GM23338 (cell line): Measurements from ENCODE around the gene COX7B2. TPM values are rescaled to one million over a fixed set of nuclear protein-coding genes. Genes with fewer than 3 reads are reported as not detected.

Experiments
- ATAC-seq: fragments of 200-7000 bp; cut with Tn5 transposase; 3 replicates; pipeline ENCODE4 v1.9.1; 2020
- DNase-seq: peaks from one replicate; pipeline ENCODE4 v3.0.0-alpha.2; 2015; ENCODE audit warnings: low spot score
- H2AFZ ChIP-seq: fragments of 200-600 bp; sonication (generic); 2 replicates; pipeline ENCODE4 v1.8.0; 2016; ENCODE audit warnings: antibody characterized with exemption, mild to moderate bottlenecking, moderate library complexity
- H3F3A ChIP-seq: fragments of 200-600 bp; sonication (generic); replicated peaks from 2 replicates; pipeline ENCODE4 v1.8.0; 2017; ENCODE audit warnings: antibody characterized with exemption, mixed run types, low read depth
- H3K27ac ChIP-seq: fragments of 200-600 bp; sonication (generic); 2 replicates; pipeline ENCODE4 v1.6.1; 2016; ENCODE audit warnings: low read depth
- H3K27me3 ChIP-seq: fragments of 200-600 bp; sonication (generic); 2 replicates; pipeline ENCODE4 v1.8.0; 2016; ENCODE audit warnings: mild to moderate bottlenecking, mixed run types, moderate library complexity; ENCODE audit not compliant: insufficient read depth
- H3K36me3 ChIP-seq: fragments of 200-600 bp; sonication (generic); 2 replicates; pipeline ENCODE4 v1.8.0; 2016; ENCODE audit warnings: mild to moderate bottlenecking; ENCODE audit not compliant: insufficient read depth
- H3K4me1 ChIP-seq: fragments of 200-600 bp; sonication (generic); 2 replicates; pipeline ENCODE4 v1.8.0; 2016; ENCODE audit warnings: mild to moderate bottlenecking, moderate library complexity; ENCODE audit not compliant: insufficient read depth
- H3K4me2 ChIP-seq: fragments of 200-600 bp; sonication (generic); 2 replicates; pipeline ENCODE4 v1.7.1; 2017; ENCODE audit warnings: mixed run types
- H3K4me3 ChIP-seq: fragments of 200-600 bp; sonication (generic); 2 replicates; pipeline ENCODE4 v1.6.1; 2016; ENCODE audit warnings: mixed run types
- H3K79me2 ChIP-seq: fragments of 200-600 bp; sonication (generic); replicated peaks from 2 replicates; pipeline ENCODE4 v1.8.0; 2017; ENCODE audit warnings: mild to moderate bottlenecking; ENCODE audit not compliant: insufficient read depth
- H3K9me2 ChIP-seq: fragments of 200-600 bp; sonication (generic); 2 replicates; pipeline ENCODE4 v1.8.0; 2017; ENCODE audit not compliant: insufficient read depth
- H4K20me1 ChIP-seq: fragments of 200-600 bp; sonication (generic); replicated peaks from 2 replicates; pipeline ENCODE4 v1.8.0; 2017; ENCODE audit warnings: mild to moderate bottlenecking; ENCODE audit not compliant: insufficient read depth
- H3K27ac Mint-ChIP-seq: 2 replicates; pipeline ENCODE4 v1.8.0; 2020; ENCODE audit warnings: inconsistent platforms, mild to moderate bottlenecking, moderate library complexity, mixed read lengths
- H3K27me3 Mint-ChIP-seq: 3 replicates; pipeline ENCODE4 v1.8.0; 2022; ENCODE audit warnings: low read depth, mild to moderate bottlenecking, moderate library complexity, mixed read lengths, inconsistent platforms; ENCODE audit not compliant: insufficient read depth, poor library complexity
- H3K36me3 Mint-ChIP-seq: 3 replicates; pipeline ENCODE4 v1.8.0; 2021; ENCODE audit warnings: low read depth, mild to moderate bottlenecking, inconsistent platforms, moderate library complexity, mixed read lengths
- H3K4me1 Mint-ChIP-seq: 3 replicates; pipeline ENCODE4 v1.8.0; 2020; ENCODE audit warnings: mild to moderate bottlenecking, inconsistent platforms, mixed read lengths
- H3K4me3 Mint-ChIP-seq: 3 replicates; pipeline ENCODE4 v1.8.0; 2021; ENCODE audit warnings: moderate library complexity, mild to moderate bottlenecking, inconsistent platforms, mixed read lengths
- H3K9me3 Mint-ChIP-seq: 3 replicates; pipeline ENCODE4 v1.8.0; 2020; ENCODE audit warnings: moderate library complexity, mild to moderate bottlenecking, inconsistent platforms, mixed read lengths
- CREB1 ChIP-seq: fragments of 250-450 bp; sonication (Bioruptor Pico); IDR thresholded peaks from 2 replicates; pipeline ENCODE4 v1.5.0; 2020; ENCODE audit warnings: low read depth, mild to moderate bottlenecking, moderate library complexity
- EZH2 ChIP-seq: fragments of 200-600 bp; sonication (generic); IDR thresholded peaks from one replicate; pipeline ENCODE4 v1.8.0; 2017; ENCODE audit warnings: antibody characterized with exemption, mild to moderate bottlenecking, low read depth; ENCODE audit not compliant: unreplicated experiment
- EZH2phosphoT487 ChIP-seq: fragments of 200-600 bp; sonication (generic); IDR thresholded peaks from one replicate; pipeline ENCODE4 v1.8.1; 2018; ENCODE audit warnings: antibody characterized with exemption; ENCODE audit not compliant: unreplicated experiment
- JUNB ChIP-seq: IDR thresholded peaks from one replicate; pipeline ENCODE4 v1.6.1; 2016; ENCODE audit warnings: antibody characterized with exemption; ENCODE audit not compliant: unreplicated experiment
- NANOG ChIP-seq: IDR thresholded peaks from 2 replicates; pipeline ENCODE4 v1.6.1; 2016; ENCODE audit warnings: antibody characterized with exemption, borderline replicate concordance
- POLR2AphosphoS5 ChIP-seq: IDR thresholded peaks from 2 replicates; pipeline ENCODE4 v1.6.1; 2016; ENCODE audit warnings: antibody characterized with exemption, low read depth
- STAT1 ChIP-seq: IDR thresholded peaks from one replicate; pipeline ENCODE4 v1.6.1; 2016; ENCODE audit warnings: antibody characterized with exemption; ENCODE audit not compliant: unreplicated experiment
- ZNF114 ChIP-seq: fragments of 250-450 bp; sonication (Bioruptor Pico); IDR thresholded peaks from 2 replicates; pipeline ENCODE4 v1.5.0; 2020; ENCODE audit warnings: mild to moderate bottlenecking, moderate library complexity
- ZNF331 ChIP-seq: fragments of 250-450 bp; sonication (Bioruptor Pico); IDR thresholded peaks from 2 replicates; pipeline ENCODE4 v1.5.0; 2020; ENCODE audit warnings: low read depth, mild to moderate bottlenecking, moderate library complexity
- long read RNA-seq: library from polyadenylated mRNA; unstranded; transcript quantifications from one replicate; pipeline ENCODE4 v2.0.0, GENCODE V29; 2020; ENCODE audit not compliant: unreplicated experiment
- polyA plus RNA-seq: library from polyadenylated mRNA; unstranded; fragments of >200 nt; fragmentation: Nextera tagmentation; extraction: Ambion mirVana; gene quantifications from 2 replicates; pipeline ENCODE4 v1.2.1, GENCODE V29; 2016
- total RNA-seq: library from RNA; depleted of rRNA; stranded (reverse); fragments of >200 nt; shearing (Covaris generic); gene quantifications from 2 replicates; pipeline ENCODE4 v1.2.3, GENCODE V29; 2014; rRNA removed
- TF ChIP-seq, protein P1 (sequence below): IDR thresholded peaks from 2 replicates; pipeline ENCODE4 v1.6.1; 2016; ENCODE audit warnings: antibody characterized with exemption
- TF ChIP-seq, protein P2 (sequence below), 2 experiments: fragments of 200-600 bp in 1 of 2; sonication (generic) in 1 of 2; conservative IDR thresholded peaks; 2 replicates each; pipeline versions ENCODE4 v1.5.1 to v1.6.1; 2016 to 2017; ENCODE audit warnings: antibody characterized with exemption in 2 of 2, low read depth in 2 of 2, mild to moderate bottlenecking in 2 of 2, moderate library complexity in 1 of 2
- TF ChIP-seq, protein P3 (sequence below): fragments of 250-450 bp; sonication (Bioruptor Pico); IDR thresholded peaks from 2 replicates; pipeline ENCODE4 v1.5.0; 2020; ENCODE audit warnings: mild to moderate bottlenecking, moderate library complexity
- TF ChIP-seq, protein P4 (sequence below): IDR thresholded peaks from one replicate; pipeline ENCODE4 v1.6.1; 2018; ENCODE audit warnings: antibody characterized with exemption; ENCODE audit not compliant: unreplicated experiment

Gene COX7B2, protein sequence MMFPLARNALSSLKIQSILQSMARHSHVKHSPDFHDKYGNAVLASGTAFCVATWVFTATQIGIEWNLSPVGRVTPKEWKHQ
- total RNA-seq (not detected in 2 replicates), polyA plus RNA-seq (not detected in 2 replicates)
- long read RNA-seq = 0 reads

DNA sequence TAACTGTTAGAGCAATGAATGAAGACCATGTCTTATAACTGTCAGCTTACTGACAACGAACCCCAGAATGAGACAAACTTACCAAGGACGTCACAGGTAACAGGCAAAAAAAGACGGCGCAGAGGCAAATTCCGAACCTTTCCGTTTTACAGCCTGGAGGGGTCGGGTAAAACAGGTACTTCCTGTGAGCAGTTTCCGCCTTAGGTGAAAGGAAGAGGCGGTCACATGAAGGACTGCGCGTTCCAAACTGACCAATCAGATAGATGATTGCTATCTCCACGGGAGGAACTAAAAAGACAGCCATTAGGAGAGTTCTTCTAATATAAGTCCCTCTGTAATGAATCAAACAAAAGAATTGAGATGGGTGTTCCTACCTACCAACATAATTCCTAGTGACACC lies at the start of gene COX7B2:
Gene COX7B2, minus strand, starts transcription at position 168 of the 400 bp plus-strand sequence. CDS start 174,053 bp downstream, outside the sequence.
- H3K27ac Mint-ChIP-seq = no peak within 1 kb of the TSS
- TF ChIP-seq ZNF114 (CRISPR knock-in tag) = no peak
- no peak for TF ChIP-seq ZNF331 (CRISPR knock-in tag)
- TF ChIP-seq, protein P1, sequence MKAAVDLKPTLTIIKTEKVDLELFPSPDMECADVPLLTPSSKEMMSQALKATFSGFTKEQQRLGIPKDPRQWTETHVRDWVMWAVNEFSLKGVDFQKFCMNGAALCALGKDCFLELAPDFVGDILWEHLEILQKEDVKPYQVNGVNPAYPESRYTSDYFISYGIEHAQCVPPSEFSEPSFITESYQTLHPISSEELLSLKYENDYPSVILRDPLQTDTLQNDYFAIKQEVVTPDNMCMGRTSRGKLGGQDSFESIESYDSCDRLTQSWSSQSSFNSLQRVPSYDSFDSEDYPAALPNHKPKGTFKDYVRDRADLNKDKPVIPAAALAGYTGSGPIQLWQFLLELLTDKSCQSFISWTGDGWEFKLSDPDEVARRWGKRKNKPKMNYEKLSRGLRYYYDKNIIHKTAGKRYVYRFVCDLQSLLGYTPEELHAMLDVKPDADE = no peak
- no peak for TF ChIP-seq POLR2AphosphoS5
- TF ChIP-seq, protein P2, sequence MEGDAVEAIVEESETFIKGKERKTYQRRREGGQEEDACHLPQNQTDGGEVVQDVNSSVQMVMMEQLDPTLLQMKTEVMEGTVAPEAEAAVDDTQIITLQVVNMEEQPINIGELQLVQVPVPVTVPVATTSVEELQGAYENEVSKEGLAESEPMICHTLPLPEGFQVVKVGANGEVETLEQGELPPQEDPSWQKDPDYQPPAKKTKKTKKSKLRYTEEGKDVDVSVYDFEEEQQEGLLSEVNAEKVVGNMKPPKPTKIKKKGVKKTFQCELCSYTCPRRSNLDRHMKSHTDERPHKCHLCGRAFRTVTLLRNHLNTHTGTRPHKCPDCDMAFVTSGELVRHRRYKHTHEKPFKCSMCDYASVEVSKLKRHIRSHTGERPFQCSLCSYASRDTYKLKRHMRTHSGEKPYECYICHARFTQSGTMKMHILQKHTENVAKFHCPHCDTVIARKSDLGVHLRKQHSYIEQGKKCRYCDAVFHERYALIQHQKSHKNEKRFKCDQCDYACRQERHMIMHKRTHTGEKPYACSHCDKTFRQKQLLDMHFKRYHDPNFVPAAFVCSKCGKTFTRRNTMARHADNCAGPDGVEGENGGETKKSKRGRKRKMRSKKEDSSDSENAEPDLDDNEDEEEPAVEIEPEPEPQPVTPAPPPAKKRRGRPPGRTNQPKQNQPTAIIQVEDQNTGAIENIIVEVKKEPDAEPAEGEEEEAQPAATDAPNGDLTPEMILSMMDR (conservative IDR thresholded peaks at IDR 0.05; ENCODE audit: low read depth in 2 of 2) = no peak
- TF ChIP-seq CREB1 = no peak
- TF ChIP-seq NANOG = no peak
- TF ChIP-seq STAT1 = no peak
- TF ChIP-seq EZH2 = no peak
- TF ChIP-seq, protein P3, sequence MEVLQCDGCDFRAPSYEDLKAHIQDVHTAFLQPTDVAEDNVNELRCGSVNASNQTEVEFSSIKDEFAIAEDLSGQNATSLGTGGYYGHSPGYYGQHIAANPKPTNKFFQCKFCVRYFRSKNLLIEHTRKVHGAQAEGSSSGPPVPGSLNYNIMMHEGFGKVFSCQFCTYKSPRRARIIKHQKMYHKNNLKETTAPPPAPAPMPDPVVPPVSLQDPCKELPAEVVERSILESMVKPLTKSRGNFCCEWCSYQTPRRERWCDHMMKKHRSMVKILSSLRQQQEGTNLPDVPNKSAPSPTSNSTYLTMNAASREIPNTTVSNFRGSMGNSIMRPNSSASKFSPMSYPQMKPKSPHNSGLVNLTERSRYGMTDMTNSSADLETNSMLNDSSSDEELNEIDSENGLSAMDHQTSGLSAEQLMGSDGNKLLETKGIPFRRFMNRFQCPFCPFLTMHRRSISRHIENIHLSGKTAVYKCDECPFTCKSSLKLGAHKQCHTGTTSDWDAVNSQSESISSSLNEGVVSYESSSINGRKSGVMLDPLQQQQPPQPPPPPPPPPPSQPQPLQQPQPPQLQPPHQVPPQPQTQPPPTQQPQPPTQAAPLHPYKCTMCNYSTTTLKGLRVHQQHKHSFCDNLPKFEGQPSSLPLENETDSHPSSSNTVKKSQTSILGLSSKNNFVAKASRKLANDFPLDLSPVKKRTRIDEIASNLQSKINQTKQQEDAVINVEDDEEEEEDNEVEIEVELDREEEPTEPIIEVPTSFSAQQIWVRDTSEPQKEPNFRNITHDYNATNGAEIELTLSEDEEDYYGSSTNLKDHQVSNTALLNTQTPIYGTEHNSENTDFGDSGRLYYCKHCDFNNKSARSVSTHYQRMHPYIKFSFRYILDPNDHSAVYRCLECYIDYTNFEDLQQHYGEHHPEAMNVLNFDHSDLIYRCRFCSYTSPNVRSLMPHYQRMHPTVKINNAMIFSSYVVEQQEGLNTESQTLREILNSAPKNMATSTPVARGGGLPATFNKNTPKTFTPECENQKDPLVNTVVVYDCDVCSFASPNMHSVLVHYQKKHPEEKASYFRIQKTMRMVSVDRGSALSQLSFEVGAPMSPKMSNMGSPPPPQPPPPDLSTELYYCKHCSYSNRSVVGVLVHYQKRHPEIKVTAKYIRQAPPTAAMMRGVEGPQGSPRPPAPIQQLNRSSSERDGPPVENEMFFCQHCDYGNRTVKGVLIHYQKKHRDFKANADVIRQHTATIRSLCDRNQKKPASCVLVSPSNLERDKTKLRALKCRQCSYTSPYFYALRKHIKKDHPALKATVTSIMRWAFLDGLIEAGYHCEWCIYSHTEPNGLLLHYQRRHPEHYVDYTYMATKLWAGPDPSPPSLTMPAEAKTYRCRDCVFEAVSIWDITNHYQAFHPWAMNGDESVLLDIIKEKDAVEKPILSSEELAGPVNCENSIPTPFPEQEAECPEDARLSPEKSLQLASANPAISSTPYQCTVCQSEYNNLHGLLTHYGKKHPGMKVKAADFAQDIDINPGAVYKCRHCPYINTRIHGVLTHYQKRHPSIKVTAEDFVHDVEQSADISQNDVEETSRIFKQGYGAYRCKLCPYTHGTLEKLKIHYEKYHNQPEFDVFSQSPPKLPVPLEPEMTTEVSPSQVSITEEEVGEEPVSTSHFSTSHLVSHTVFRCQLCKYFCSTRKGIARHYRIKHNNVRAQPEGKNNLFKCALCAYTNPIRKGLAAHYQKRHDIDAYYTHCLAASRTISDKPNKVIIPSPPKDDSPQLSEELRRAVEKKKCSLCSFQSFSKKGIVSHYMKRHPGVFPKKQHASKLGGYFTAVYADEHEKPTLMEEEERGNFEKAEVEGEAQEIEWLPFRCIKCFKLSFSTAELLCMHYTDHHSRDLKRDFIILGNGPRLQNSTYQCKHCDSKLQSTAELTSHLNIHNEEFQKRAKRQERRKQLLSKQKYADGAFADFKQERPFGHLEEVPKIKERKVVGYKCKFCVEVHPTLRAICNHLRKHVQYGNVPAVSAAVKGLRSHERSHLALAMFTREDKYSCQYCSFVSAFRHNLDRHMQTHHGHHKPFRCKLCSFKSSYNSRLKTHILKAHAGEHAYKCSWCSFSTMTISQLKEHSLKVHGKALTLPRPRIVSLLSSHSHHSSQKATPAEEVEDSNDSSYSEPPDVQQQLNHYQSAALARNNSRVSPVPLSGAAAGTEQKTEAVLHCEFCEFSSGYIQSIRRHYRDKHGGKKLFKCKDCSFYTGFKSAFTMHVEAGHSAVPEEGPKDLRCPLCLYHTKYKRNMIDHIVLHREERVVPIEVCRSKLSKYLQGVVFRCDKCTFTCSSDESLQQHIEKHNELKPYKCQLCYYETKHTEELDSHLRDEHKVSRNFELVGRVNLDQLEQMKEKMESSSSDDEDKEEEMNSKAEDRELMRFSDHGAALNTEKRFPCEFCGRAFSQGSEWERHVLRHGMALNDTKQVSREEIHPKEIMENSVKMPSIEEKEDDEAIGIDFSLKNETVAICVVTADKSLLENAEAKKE (CRISPR knock-in tag) = no peak
- TF ChIP-seq, protein P4, sequence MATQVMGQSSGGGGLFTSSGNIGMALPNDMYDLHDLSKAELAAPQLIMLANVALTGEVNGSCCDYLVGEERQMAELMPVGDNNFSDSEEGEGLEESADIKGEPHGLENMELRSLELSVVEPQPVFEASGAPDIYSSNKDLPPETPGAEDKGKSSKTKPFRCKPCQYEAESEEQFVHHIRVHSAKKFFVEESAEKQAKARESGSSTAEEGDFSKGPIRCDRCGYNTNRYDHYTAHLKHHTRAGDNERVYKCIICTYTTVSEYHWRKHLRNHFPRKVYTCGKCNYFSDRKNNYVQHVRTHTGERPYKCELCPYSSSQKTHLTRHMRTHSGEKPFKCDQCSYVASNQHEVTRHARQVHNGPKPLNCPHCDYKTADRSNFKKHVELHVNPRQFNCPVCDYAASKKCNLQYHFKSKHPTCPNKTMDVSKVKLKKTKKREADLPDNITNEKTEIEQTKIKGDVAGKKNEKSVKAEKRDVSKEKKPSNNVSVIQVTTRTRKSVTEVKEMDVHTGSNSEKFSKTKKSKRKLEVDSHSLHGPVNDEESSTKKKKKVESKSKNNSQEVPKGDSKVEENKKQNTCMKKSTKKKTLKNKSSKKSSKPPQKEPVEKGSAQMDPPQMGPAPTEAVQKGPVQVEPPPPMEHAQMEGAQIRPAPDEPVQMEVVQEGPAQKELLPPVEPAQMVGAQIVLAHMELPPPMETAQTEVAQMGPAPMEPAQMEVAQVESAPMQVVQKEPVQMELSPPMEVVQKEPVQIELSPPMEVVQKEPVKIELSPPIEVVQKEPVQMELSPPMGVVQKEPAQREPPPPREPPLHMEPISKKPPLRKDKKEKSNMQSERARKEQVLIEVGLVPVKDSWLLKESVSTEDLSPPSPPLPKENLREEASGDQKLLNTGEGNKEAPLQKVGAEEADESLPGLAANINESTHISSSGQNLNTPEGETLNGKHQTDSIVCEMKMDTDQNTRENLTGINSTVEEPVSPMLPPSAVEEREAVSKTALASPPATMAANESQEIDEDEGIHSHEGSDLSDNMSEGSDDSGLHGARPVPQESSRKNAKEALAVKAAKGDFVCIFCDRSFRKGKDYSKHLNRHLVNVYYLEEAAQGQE = no peak
- TF ChIP-seq EZH2phosphoT487 = no peak
- no peak for TF ChIP-seq JUNB
- ATAC-seq = no peak

More for the DNA sequence above, at the start of gene COX7B2:
- Histone ChIP-seq H3K79me2 (no peaks in the 10 kb centered on the region), H3K4me1 (no peaks in the 10 kb centered on the region), H3K9me2 (0 out of 2 replicates have a peak, but pooled peaks cover 4% of the 10 kb centered on the region), H3K4me3 (no peak within 1 kb of the TSS), H2AFZ (no peak within 1 kb of the TSS), H3K4me2 (no peak within 1 kb of the TSS), H3K27ac (no peak within 1 kb of the TSS), H4K20me1 (no peaks in the 10 kb centered on the region), H3K36me3 (no peaks in the 10 kb centered on the region), H3K27me3 (no peaks in the 10 kb centered on the region), H3F3A (no peaks in the 10 kb centered on the region)
- no peak for DNase-seq
- Mint-ChIP-seq H3K27me3 (no peaks in the 10 kb centered on the region), H3K36me3 (peaks cover 11% of the 10 kb centered on the region; the same call in 1 of the 3 replicates), H3K4me1 (no peaks in the 10 kb centered on the region), H3K4me3 (no peak within 1 kb of the TSS), H3K9me3 (peaks cover 55% of the 10 kb centered on the region)
